Endothelial cell of umbilical vein (primary cell): ENCODE results near the gene REXO2. TPM values are rescaled to one million over a fixed set of nuclear protein-coding genes. Genes with fewer than 3 reads are reported as not detected.

Experiments
- BruUV-seq: library from RNA; stranded (reverse); fragments of 400-500 nt; replicated peaks from 2 replicates; lab custom pipeline; 2021; lab: Mats Ljungman, UMichigan
- CTCF ChIA-PET: fragments of 300-600, 350-600 bp; sonication (Branson Sonifier 250); formaldehyde crosslinking; loops from one replicate; lab custom pipeline; 2021; ENCODE audit warnings: antibody characterized with exemption, inconsistent platforms; lab: Charles Lee
- POLR2A ChIA-PET: fragments of 300-600, 350-600 bp; sonication (Branson Sonifier 250); formaldehyde crosslinking; loops from one replicate; lab custom pipeline; 2021; ENCODE audit warnings: antibody characterized with exemption, inconsistent platforms; lab: Charles Lee
- DNase-seq: peaks from one replicate; pipeline ENCODE4 v3.0.0-alpha.2; 2011; ENCODE audit warnings: low read depth, low spot score
- FAIRE-seq: peaks from 2 replicates; lab custom pipeline; 2011; peaks lifted over from hg19 to GRCh38; lab: Jason Lieb, UNC
- H2AFZ ChIP-seq: 2 replicates; pipeline ENCODE4 v1.6.0; 2012; ENCODE audit warnings: low read depth, low read length, control low read depth, inconsistent platforms
- H3K27ac ChIP-seq: 2 replicates; pipeline ENCODE4 v1.5.1; 2011; ENCODE audit warnings: low read depth, mild to moderate bottlenecking, control low read depth, low read length, moderate library complexity; ENCODE audit not compliant: insufficient read depth
- H3K27me3 ChIP-seq, 2 experiments: 2 replicates each; pipeline versions ENCODE4 v1.6.0 to v1.6.1; 2011; ENCODE audit warnings: low read length in 2 of 2, mixed read lengths in 1 of 2; ENCODE audit not compliant: control insufficient read depth in 2 of 2, insufficient read depth in 2 of 2
- H3K36me3 ChIP-seq, 2 experiments: 2 replicates in 1 of 2; 3 replicates in 1 of 2; pipeline ENCODE4 v1.5.1; 2011; ENCODE audit warnings: low read length in 2 of 2, mild to moderate bottlenecking in 1 of 2, moderate library complexity in 1 of 2; ENCODE audit not compliant: control insufficient read depth in 2 of 2, insufficient read depth in 2 of 2; ENCODE audit errors: extremely low read depth in 1 of 2
- H3K4me1 ChIP-seq: 3 replicates; pipeline ENCODE4 v1.5.1; 2011; ENCODE audit warnings: mild to moderate bottlenecking, low read length; ENCODE audit not compliant: control insufficient read depth, insufficient read depth; ENCODE audit errors: extremely low read depth
- H3K4me2 ChIP-seq: 2 replicates; pipeline ENCODE4 v1.6.1; 2011; ENCODE audit warnings: low read length, control low read depth, mixed read lengths; ENCODE audit not compliant: insufficient read depth
- H3K4me3 ChIP-seq, 3 experiments: fragments of 200-600 bp in 1 of 3; sonication (generic), shearing (Covaris generic) in 1 of 3; replicated peaks in 1 of 3; 2 replicates each; pipeline ENCODE4 v1.5.1; 2011 to 2016; ENCODE audit warnings: control low read depth in 3 of 3, low read length in 3 of 3, mild to moderate bottlenecking in 2 of 3, inconsistent platforms in 1 of 3, low read depth in 1 of 3, moderate library complexity in 1 of 3; ENCODE audit not compliant: insufficient read depth in 1 of 3
- H3K79me2 ChIP-seq: 2 replicates; pipeline ENCODE4 v1.6.0; 2012; ENCODE audit warnings: low read length, inconsistent platforms; ENCODE audit not compliant: control insufficient read depth, insufficient read depth
- H3K9ac ChIP-seq: replicated peaks from 2 replicates; pipeline ENCODE3; 2011; ENCODE audit warnings: low read length, control low read depth; ENCODE audit not compliant: insufficient read depth; ENCODE audit errors: extremely low read depth
- H3K9me1 ChIP-seq: replicated peaks from 3 replicates; pipeline ENCODE4 v1.6.0; 2011; ENCODE audit warnings: mild to moderate bottlenecking, low read length; ENCODE audit not compliant: control insufficient read depth, insufficient read depth; ENCODE audit errors: extremely low read depth
- H3K9me3 ChIP-seq: replicated peaks from 2 replicates; pipeline ENCODE4 v1.5.1; 2012; ENCODE audit warnings: low read length, inconsistent platforms; ENCODE audit not compliant: control insufficient read depth, insufficient read depth
- H4K20me1 ChIP-seq: replicated peaks from 2 replicates; pipeline ENCODE3; 2011; ENCODE audit warnings: mild to moderate bottlenecking, low read length; ENCODE audit not compliant: control insufficient read depth, insufficient read depth; ENCODE audit errors: extremely low read depth
- CTCF ChIP-seq, 2 donors: IDR thresholded peaks; 1 replicate in 1 of 2; 2 replicates in 1 of 2; pipeline ENCODE4 v1.5.1; 2011; ENCODE audit warnings: low read length in 2 of 2, mild to moderate bottlenecking in 2 of 2, moderate library complexity in 2 of 2, control low read depth in 1 of 2, inconsistent platforms in 1 of 2, low read depth in 1 of 2; ENCODE audit not compliant: insufficient read depth in 1 of 2; ENCODE audit errors: extremely low read depth in 1 of 2
- EZH2 ChIP-seq: IDR thresholded peaks from 2 replicates; pipeline ENCODE4 v1.6.1; 2012; ENCODE audit warnings: borderline replicate concordance, low read depth, mild to moderate bottlenecking, moderate library complexity, low read length, inconsistent platforms; ENCODE audit not compliant: severe bottlenecking
- FOS ChIP-seq: IDR thresholded peaks from 2 replicates; pipeline ENCODE4 v1.6.1; 2011; ENCODE audit warnings: mild to moderate bottlenecking, low read length, moderate library complexity, borderline replicate concordance; ENCODE audit not compliant: insufficient read depth
- GATA2 ChIP-seq: IDR thresholded peaks from 2 replicates; pipeline ENCODE4 v1.7.0; 2011; ENCODE audit warnings: low read depth, mild to moderate bottlenecking, moderate library complexity, mixed read lengths, low read length; ENCODE audit not compliant: insufficient read length, insufficient read depth
- JUN ChIP-seq: IDR thresholded peaks from 2 replicates; pipeline ENCODE4 v1.6.1; 2011; ENCODE audit warnings: borderline replicate concordance, low read depth; ENCODE audit not compliant: insufficient read length, insufficient read depth
- MAX ChIP-seq: IDR thresholded peaks from 2 replicates; pipeline ENCODE4 v1.6.1; 2011; ENCODE audit not compliant: insufficient read depth, insufficient read length
- MYC ChIP-seq: IDR thresholded peaks from one replicate; pipeline ENCODE4 v1.6.1; 2011; ENCODE audit warnings: mild to moderate bottlenecking, low read depth, low read length
- POLR2A ChIP-seq: IDR thresholded peaks from 2 replicates; pipeline ENCODE4 v1.6.1; 2012; ENCODE audit warnings: low read depth, mild to moderate bottlenecking, control low read depth, low read length
- POLR2AphosphoS5 ChIP-seq: IDR thresholded peaks from 2 replicates; pipeline ENCODE4 v1.6.1; 2012; ENCODE audit warnings: low read depth, mild to moderate bottlenecking, control low read depth, low read length, moderate library complexity; ENCODE audit not compliant: insufficient read depth
- dilution Hi-C: fragments of 300-500 bp; cut with MboI; formaldehyde crosslinking; loops from one replicate; pipeline ENCODE4 v1.15.0; 2019; ENCODE audit warnings: low sequenced_read_pairs; ENCODE audit not compliant: extremely low pct_ligation_motif_present
- intact Hi-C: fragments of 100-400 bp; cut with micrococcal nuclease; formaldehyde crosslinking; loops from one replicate; pipeline ENCODE4 v1.10.0; 2022
- polyA plus RNA-seq, 4 experiments: library from polyadenylated mRNA; depleted of rRNA in 3 of 4; stranded (reverse) in 3 of 4; unstranded in 1 of 4; fragments of >200 nt; gene quantifications; 2 replicates each; pipeline versions ENCODE4 v1.2.1 to v1.2.3, GENCODE V29; 2011 to 2012; ENCODE audit warnings: missing spikeins in 1 of 4
- total RNA-seq: library from RNA; stranded (reverse); gene quantifications from 2 replicates; pipeline ENCODE4 v1.2.3, GENCODE V29; 2021

Gene REXO2
- total and polyA plus RNA-seq, 2 donors (not counting 3 experiments of a cell fraction or from before 2014, with no cell fraction given) = 182 to 296 TPM

- Histone ChIP-seq H3K9me1 (no peaks in the 10 kb centered on the region), H3K9me3 (no peaks in the 10 kb centered on the region), H3K4me2 (no peak overlapping the region), H3K9ac (no peak overlapping the region), H3K4me1 (no peaks in the 10 kb centered on the region), H4K20me1 (no peaks in the 10 kb centered on the region), H3K27ac (no peak overlapping the region), H3K27me3 (no peaks in the 10 kb centered on the region), H2AFZ (no peak overlapping the region), H3K79me2 (peaks cover 50% of the 10 kb centered on the region), H3K4me3 (no peak overlapping the region), H3K36me3 (peaks cover 9 to 28% of the 10 kb centered on the region in 2 experiments)
- DNase-seq (no peak), FAIRE-seq (no peak)
- intact Hi-C loops = no loop called here
- ChIA-PET CTCF (interaction anchor here (1.5 kb wide), 1 partner anchor 107 kb away, joined by 4 read pairs; no protein-coding TSS in a partner anchor), POLR2A (no interaction called here)
- BruUV-seq = no TSS peak
- dilution Hi-C loops = no loop called here
- TF ChIP-seq EZH2 (no peak), MAX (no peak), GATA2 (no peak), FOS (no peak), MYC (no peak), POLR2AphosphoS5 (no peak), JUN (no peak), POLR2A (no peak), CTCF (IDR thresholded peaks at IDR 0.05; ENCODE audit: extremely low read depth in 1 of 2, insufficient read depth in 1 of 2, low read depth in 1 of 2, low read length in 2 of 2) (no peak)
Observed at GRCh38 chr11:114447892-114448291, 8.6 kb downstream of the REXO2 start.
